A549 (cell line): ENCODE results near the gene U2SURP. TPM values are rescaled to one million over a fixed set of nuclear protein-coding genes. Genes with fewer than 3 reads are reported as not detected.
"Not testable (repeated sequence)": the region's sequence is repeated elsewhere in the genome, so short reads cannot be mapped to it uniquely, and the experiment has no call there.

Experiments used
- ATAC-seq, 2 experiments: fragments of 200-7000 bp in 1 of 2; fragments of >200 bp in 1 of 2; cut with Nextera tagmentation in 1 of 2; cut with Tn5 transposase in 1 of 2; 3 replicates each; pipeline versions ENCODE4 v1.8.0 to v1.9.1; 2018 to 2020; ENCODE audit warnings: mild to moderate bottlenecking in 1 of 2, moderate library complexity in 1 of 2
- CTCF ChIA-PET: fragments of 300-600 bp; sonication (Branson Sonifier 250); formaldehyde crosslinking; extraction: SDS; loops from one replicate; lab custom pipeline; 2021; ENCODE audit warnings: antibody characterized with exemption, inconsistent platforms; lab: Yijun Ruan, JAX
- POLR2A ChIA-PET: fragments of 350-600 bp; formaldehyde crosslinking; extraction: SDS; loops from one replicate; lab custom pipeline; 2021; ENCODE audit warnings: antibody characterized with exemption, inconsistent platforms; lab: Yijun Ruan, JAX
- DNase-seq, 2 experiments: peaks; one replicate each; pipeline versions ENCODE4 v3.0.0 to v3.0.0-alpha.2; 2011 to 2016; ENCODE audit warnings: low read depth in 1 of 2, low spot score in 1 of 2
- FAIRE-seq: peaks from 2 replicates; lab custom pipeline; 2011; peaks lifted over from hg19 to GRCh38; lab: Jason Lieb, UNC
- H3K27ac ChIP-seq, 2 experiments: fragments of >200 bp; sonication (Bioruptor Twin); formaldehyde crosslinking; 3 replicates each; pipeline ENCODE4 v1.5.1; 2016 to 2017
- H3K4me1 ChIP-seq: fragments of >200 bp; sonication (Bioruptor Twin); formaldehyde crosslinking; 3 replicates; pipeline ENCODE4 v1.6.1; 2016
- H3K4me2 ChIP-seq: fragments of >200 bp; sonication (Bioruptor Twin); formaldehyde crosslinking; 3 replicates; pipeline ENCODE4 v1.6.1; 2016
- H3K4me3 ChIP-seq: fragments of >200 bp; sonication (Bioruptor Twin); formaldehyde crosslinking; 3 replicates; pipeline ENCODE4 v1.5.1; 2016
- H3K9me3 ChIP-seq: fragments of >200 bp; sonication (Bioruptor Twin); formaldehyde crosslinking; 3 replicates; pipeline ENCODE4 v1.6.1; 2016
- CTCF ChIP-seq: fragments of >200 bp; sonication (Bioruptor Twin); formaldehyde crosslinking; IDR thresholded peaks from 3 replicates; pipeline ENCODE4 v1.5.1; 2016
- E2F6 ChIP-seq: IDR thresholded peaks from 2 replicates; pipeline ENCODE4 v1.6.1; 2012; ENCODE audit warnings: low read depth, borderline replicate concordance
- EHMT2 ChIP-seq: fragments of 200-600 bp; sonication (generic); IDR thresholded peaks from 2 replicates; pipeline ENCODE4 v1.6.1; 2016; ENCODE audit warnings: antibody characterized with exemption, low read depth, mild to moderate bottlenecking, moderate library complexity
- FOSB ChIP-seq: fragments of 250-450 bp; sonication (Bioruptor Pico); IDR thresholded peaks from 2 replicates; pipeline ENCODE4 v1.5.0; 2020; ENCODE audit warnings: mild to moderate bottlenecking, moderate library complexity
- JUN ChIP-seq, 2 experiments: fragments of >200 bp; sonication (Bioruptor Twin); formaldehyde crosslinking; IDR thresholded peaks; 2 replicates in 1 of 2; 3 replicates in 1 of 2; pipeline ENCODE4 v1.6.1; 2016 to 2017
- NR3C1 ChIP-seq: fragments of >200 bp; sonication (Bioruptor Twin); formaldehyde crosslinking; IDR thresholded peaks from 3 replicates; pipeline ENCODE4 v1.6.1; 2017
- PHF8 ChIP-seq: fragments of 200-600 bp; sonication (generic); IDR thresholded peaks from 2 replicates; pipeline ENCODE4 v1.6.1; 2016; ENCODE audit warnings: low read depth, mild to moderate bottlenecking, antibody characterized with exemption, moderate library complexity, borderline replicate concordance
- RAD21 ChIP-seq, 2 experiments: fragments of >200 bp in 1 of 2; sonication (Bioruptor Twin) in 1 of 2; formaldehyde crosslinking in 1 of 2; IDR thresholded peaks in 1 of 2; conservative IDR thresholded peaks in 1 of 2; 2 replicates in 1 of 2; 3 replicates in 1 of 2; pipeline ENCODE4 v1.6.1; 2012 to 2018; ENCODE audit warnings: inconsistent platforms in 1 of 2
- RFX5 ChIP-seq: fragments of 450-650 bp; IDR thresholded peaks from 2 replicates; pipeline ENCODE4 v1.7.1; 2014; ENCODE audit warnings: antibody characterized with exemption, mild to moderate bottlenecking, moderate library complexity
- SMC3 ChIP-seq: fragments of >200 bp; sonication (Bioruptor Twin); formaldehyde crosslinking; IDR thresholded peaks from 3 replicates; pipeline ENCODE4 v1.6.1; 2018; ENCODE audit warnings: inconsistent platforms
- ZC3H11A ChIP-seq: fragments of 450-650 bp; IDR thresholded peaks from 2 replicates; pipeline ENCODE4 v1.6.1; 2014; ENCODE audit warnings: antibody characterized with exemption, mild to moderate bottlenecking
- WGBS: methylation state at CpG from one replicate; pipeline ENCODE4 v1.1.6; 2017; ENCODE audit errors: missing lambda C conversion rate; 5-methylcytosine and 5-hydroxymethylcytosine counted together
- polyA plus RNA-seq, 4 experiments: library from polyadenylated mRNA; depleted of rRNA in 3 of 4; stranded (reverse); fragments of >200 nt; fragmentation: RNase III in 1 of 4; extraction: RNeasy Plus Mini Kit Qiagen cat#74134 plus additional on column Dnase treatment in 1 of 4; gene quantifications; 2 replicates in 3 of 4; 3 replicates in 1 of 4; pipeline ENCODE4 v1.2.3, GENCODE V29; 2011 to 2017

U2SURP gene
- polyA plus RNA-seq, 2 of the 4 experiments (the other 2 are of a cell fraction), result 90.1 to 166 TPM

GRCh38 chr3:142987080-142987700, 14.2 kb upstream of the U2SURP start:
- FAIRE-seq, result peak; percentile 80
- ChIA-PET CTCF (interaction anchor here (0.6 to 13.9 kb wide), 38 partner anchors 8 to 414 kb away, joined by 3 to 264 read pairs (median 3); no protein-coding TSS in a partner anchor), POLR2A (no interaction called here)

GRCh38 chr3:142987707-142988106, 13.7 kb upstream of the U2SURP start:
- H3K4me3 ChIP-seq, result no peak overlapping the region
- ATAC-seq, result peak; percentile 19 to 51; a peak in 4 of 6 replicates
- no peaks in the 10 kb centered on the region for H3K4me1 ChIP-seq
- no peak overlapping the region for H3K4me2 ChIP-seq
- CTCF ChIA-PET, result interaction anchor here (0.6 to 13.9 kb wide), 22 partner anchors 8 to 415 kb away, joined by 3 to 264 read pairs (median 4); no protein-coding TSS in a partner anchor
- no peaks in the 10 kb centered on the region for H3K9me3 ChIP-seq
- TF ChIP-seq NR3C1, result no peak
- TF ChIP-seq RFX5, result no peak
- no peak for TF ChIP-seq EHMT2
- no peak for TF ChIP-seq FOSB (CRISPR knock-in tag)
- 25% methylated on average over 7 of the region's 7 CpGs for WGBS
- POLR2A ChIA-PET, result no interaction called here
- no peak for FAIRE-seq
- DNase-seq, result no peak
- no peak overlapping the region for H3K27ac ChIP-seq

More at GRCh38 chr3:142987080-142987700, 14.2 kb upstream of the U2SURP start:
- ATAC-seq (peak in 1 of 2 experiments; percentile 82; a peak in 3 of 6 replicates), DNase-seq (peak; percentile 50 to 54)
- no peaks in the 10 kb centered on the region for H3K4me1 ChIP-seq
- H3K4me2 ChIP-seq, result no peak overlapping the region
- no peak for TF ChIP-seq FOSB (CRISPR knock-in tag)
- TF ChIP-seq CTCF, result peak; percentile 76
- peak; percentile 77 to 78 for TF ChIP-seq RAD21 (conservative IDR thresholded peaks at IDR 0.05 in 1 of 2, IDR thresholded peaks at IDR 0.05 in 1 of 2)
- peak; percentile 85 for TF ChIP-seq SMC3
- H3K9me3 ChIP-seq, result no peaks in the 10 kb centered on the region
- H3K4me3 ChIP-seq, result no peak overlapping the region
- H3K27ac ChIP-seq, result peak overlapping the region in 1 of 2 experiments; percentile 73; a peak in 3 of 6 replicates
- 49% methylated on average over 5 of the region's 5 CpGs for WGBS

- H3K4me2 ChIP-seq, H3K4me3 ChIP-seq, FAIRE-seq, H3K4me1 ChIP-seq, DNase-seq, POLR2A ChIA-PET, ATAC-seq, H3K27ac ChIP-seq, H3K9me3 ChIP-seq: not testable (repeated sequence)
- CTCF ChIA-PET, result interaction anchor here (0.7 to 13.9 kb wide), 15 partner anchors 9 to 415 kb away, joined by 3 to 264 read pairs (median 5); no protein-coding TSS in a partner anchor
- 66% methylated on average over 2 of the region's 2 CpGs for WGBS
Observed at GRCh38 chr3:142988221-142988620, 13.1 kb upstream of the U2SURP start.

GRCh38 chr3:142988826-142989225, 12.5 kb upstream of the U2SURP start:
- FAIRE-seq, H3K4me2 ChIP-seq, H3K9me3 ChIP-seq, H3K4me3 ChIP-seq, POLR2A ChIA-PET, H3K27ac ChIP-seq, ATAC-seq, H3K4me1 ChIP-seq, DNase-seq: not testable (repeated sequence)
- CTCF ChIA-PET, result interaction anchor here (1.1 to 13.9 kb wide), 2 partner anchors 81 to 158 kb away, joined by 3 to 264 read pairs; no protein-coding TSS in a partner anchor
- 100% methylated on average over 2 of the region's 3 CpGs for WGBS

- DNase-seq (no peak), FAIRE-seq (no peak)
- CTCF ChIA-PET, result interaction anchor here (1.0 to 13.9 kb wide), 10 partner anchors 9 to 403 kb away, joined by 3 to 264 read pairs (median 5); partner anchors contain the start of gene U2SURP
- H3K9me3 ChIP-seq, result no peaks in the 10 kb centered on the region
- TF ChIP-seq JUN (IDR thresholded peaks at IDR 0.05) (no peak), PHF8 (no peak), RAD21 (conservative IDR thresholded peaks at IDR 0.05 in 1 of 2, IDR thresholded peaks at IDR 0.05 in 1 of 2) (no peak), ZC3H11A (no peak), E2F6 (no peak)
- TF ChIP-seq, all 56 proteins: peak for 0
- no peak for ATAC-seq
- Histone ChIP-seq H3K4me2 (no peak overlapping the region), H3K27ac (no peak overlapping the region), H3K4me1 (0 out of 3 replicates have a peak, but pooled peaks cover 4% of the 10 kb centered on the region), H3K4me3 (no peak overlapping the region)
- POLR2A ChIA-PET, result interaction anchor here (1.0 kb wide), 1 partner anchor 11 kb away, joined by 4 read pairs; the partner anchor contains the start of gene U2SURP
- 87% methylated on average over 5 of the region's 5 CpGs for WGBS
Observed at GRCh38 chr3:142990721-142991120, 10.6 kb upstream of the U2SURP start.
